ENCODE measurements around the gene SAMM50. TPM values are rescaled to one million over a fixed set of nuclear protein-coding genes. Genes with fewer than 3 reads are reported as not detected.

SAMM50 gene
- total and polyA plus RNA-seq, 2 donors (not counting 3 experiments of a cell fraction or from before 2014, with no cell fraction given) = 42.9 to 56.2 TPM

- peaks cover 0 to 57% of the 10 kb centered on the region in 2 experiments for H3K36me3 ChIP-seq (ENCODE audit: control insufficient read depth in 2 of 2, extremely low read depth in 1 of 2, insufficient read depth in 2 of 2, low read length in 2 of 2)
These were observed 25.8 kb downstream of the SAMM50 start for GRCh38 chr22:43980996-43981395.

GRCh38 chr22:43983808-43984207 lies 28.6 kb downstream of the SAMM50 start:
- no peaks in the 10 kb centered on the region for H3K4me1 ChIP-seq (ENCODE audit: control insufficient read depth, extremely low read depth, insufficient read depth, low read length)
- no peak for TF ChIP-seq MAX (IDR thresholded peaks at IDR 0.05; ENCODE audit: insufficient read depth, insufficient read length)
- no peak for TF ChIP-seq CTCF (IDR thresholded peaks at IDR 0.05; ENCODE audit: extremely low read depth in 1 of 2, insufficient read depth in 1 of 2, low read depth in 1 of 2, low read length in 2 of 2)
- TF ChIP-seq JUN (IDR thresholded peaks at IDR 0.05; ENCODE audit: borderline replicate concordance, insufficient read depth, insufficient read length, low read depth) = no peak
- no peak for TF ChIP-seq POLR2A (IDR thresholded peaks at IDR 0.05; ENCODE audit: low read depth, low read length)
- no peak for TF ChIP-seq EZH2 (IDR thresholded peaks at IDR 0.05; ENCODE audit: borderline replicate concordance, low read depth, low read length, severe bottlenecking)
- TF ChIP-seq FOS (IDR thresholded peaks at IDR 0.05; ENCODE audit: borderline replicate concordance, insufficient read depth, low read length) = no peak
- no peak for TF ChIP-seq POLR2AphosphoS5 (IDR thresholded peaks at IDR 0.05; ENCODE audit: insufficient read depth, low read depth, low read length)
- TF ChIP-seq GATA2 (IDR thresholded peaks at IDR 0.05; ENCODE audit: insufficient read depth, insufficient read length, low read depth, low read length) = no peak
- no peak for TF ChIP-seq MYC (IDR thresholded peaks at IDR 0.05; ENCODE audit: low read depth, low read length)
- no peak overlapping the region for H3K4me2 ChIP-seq (ENCODE audit: insufficient read depth, low read length)
- dilution Hi-C loops (cut with MboI; ENCODE audit: extremely low pct_ligation_motif_present, low sequenced_read_pairs) (no loop called here), intact Hi-C loops (cut with micrococcal nuclease) (no loop called here)
- no peak overlapping the region for H3K4me3 ChIP-seq (replicated peaks in 1 of 3; ENCODE audit: insufficient read depth in 1 of 3, low read depth in 1 of 3, low read length in 3 of 3)
- DNase-seq (ENCODE audit: low read depth, low spot score) (no peak), FAIRE-seq (peak; percentile 37)
- H3K9ac ChIP-seq (replicated peaks; ENCODE audit: extremely low read depth, insufficient read depth, low read length) = no peak overlapping the region
- CTCF ChIA-PET = interaction anchor here (1.6 kb wide), 1 partner anchor 10 kb away, joined by 4 read pairs; no protein-coding TSS in a partner anchor
- H3K36me3 ChIP-seq (ENCODE audit: control insufficient read depth in 2 of 2, extremely low read depth in 1 of 2, insufficient read depth in 2 of 2, low read length in 2 of 2) = peaks cover 0 to 33% of the 10 kb centered on the region in 2 experiments
- POLR2A ChIA-PET = no interaction called here
- H3K27me3 ChIP-seq (ENCODE audit: control insufficient read depth in 2 of 2, insufficient read depth in 2 of 2, low read length in 2 of 2) = no peaks in the 10 kb centered on the region
- H4K20me1 ChIP-seq (replicated peaks; ENCODE audit: control insufficient read depth, extremely low read depth, insufficient read depth, low read length) = no peaks in the 10 kb centered on the region
- H3K9me3 ChIP-seq (replicated peaks; ENCODE audit: control insufficient read depth, insufficient read depth, low read length) = no peaks in the 10 kb centered on the region
- no peak overlapping the region for H2AFZ ChIP-seq (ENCODE audit: low read depth, low read length)
- no peaks in the 10 kb centered on the region for H3K9me1 ChIP-seq (replicated peaks; ENCODE audit: control insufficient read depth, extremely low read depth, insufficient read depth, low read length)
- H3K27ac ChIP-seq (ENCODE audit: insufficient read depth, low read depth, low read length) = no peak overlapping the region
- no TSS peak for BruUV-seq (replicated peaks)
- H3K79me2 ChIP-seq (ENCODE audit: control insufficient read depth, insufficient read depth, low read length) = no peaks in the 10 kb centered on the region

More at GRCh38 chr22:43980996-43981395, 25.8 kb downstream of the SAMM50 start:
- no peak overlapping the region for H2AFZ ChIP-seq (ENCODE audit: low read depth, low read length)
- H3K4me3 ChIP-seq (replicated peaks in 1 of 3; ENCODE audit: insufficient read depth in 1 of 3, low read depth in 1 of 3, low read length in 3 of 3) = no peak overlapping the region
- DNase-seq (ENCODE audit: low read depth, low spot score) = no peak
- dilution Hi-C loops (cut with MboI; ENCODE audit: extremely low pct_ligation_motif_present, low sequenced_read_pairs) = no loop called here
- H3K79me2 ChIP-seq (ENCODE audit: control insufficient read depth, insufficient read depth, low read length) = no peaks in the 10 kb centered on the region
- H3K9me3 ChIP-seq (replicated peaks; ENCODE audit: control insufficient read depth, insufficient read depth, low read length) = no peaks in the 10 kb centered on the region
- CTCF ChIA-PET = interaction anchor here (0.5 to 1.5 kb wide), 2 partner anchors 12 to 576 kb away, joined by 4 to 7 read pairs; no protein-coding TSS in a partner anchor
- POLR2A ChIA-PET = no interaction called here
- intact Hi-C loops (cut with micrococcal nuclease) = no loop called here
- no peaks in the 10 kb centered on the region for H3K9me1 ChIP-seq (replicated peaks; ENCODE audit: control insufficient read depth, extremely low read depth, insufficient read depth, low read length)
- H3K4me1 ChIP-seq (ENCODE audit: control insufficient read depth, extremely low read depth, insufficient read depth, low read length) = no peaks in the 10 kb centered on the region
- FAIRE-seq = no peak
- H3K4me2 ChIP-seq (ENCODE audit: insufficient read depth, low read length) = no peak overlapping the region
- H3K27ac ChIP-seq (ENCODE audit: insufficient read depth, low read depth, low read length) = no peak overlapping the region
- TF ChIP-seq FOS (IDR thresholded peaks at IDR 0.05; ENCODE audit: borderline replicate concordance, insufficient read depth, low read length) (no peak), POLR2AphosphoS5 (IDR thresholded peaks at IDR 0.05; ENCODE audit: insufficient read depth, low read depth, low read length) (no peak), MYC (IDR thresholded peaks at IDR 0.05; ENCODE audit: low read depth, low read length) (no peak)
- BruUV-seq (replicated peaks) = no TSS peak
- no peak overlapping the region for H3K9ac ChIP-seq (replicated peaks; ENCODE audit: extremely low read depth, insufficient read depth, low read length)
- no peaks in the 10 kb centered on the region for H4K20me1 ChIP-seq (replicated peaks; ENCODE audit: control insufficient read depth, extremely low read depth, insufficient read depth, low read length)
- no peaks in the 10 kb centered on the region for H3K27me3 ChIP-seq (ENCODE audit: control insufficient read depth in 2 of 2, insufficient read depth in 2 of 2, low read length in 2 of 2)

Data from endothelial cell of umbilical vein (primary cell).